PC-9 (cell line): ENCODE data around the gene RFTN2. TPM values are rescaled to one million over a fixed set of nuclear protein-coding genes. Genes with fewer than 3 reads are reported as not detected.

Source experiments
- BruUV-seq: library from RNA; stranded (reverse); fragments of 400-500 nt; replicated peaks from 2 replicates; lab custom pipeline; 2021; lab: Mats Ljungman, UMichigan
- CTCF ChIA-PET: fragments of 300-600 bp; sonication (Branson Sonifier 250); formaldehyde crosslinking; loops from one replicate; lab custom pipeline; 2022; ENCODE audit warnings: antibody characterized with exemption; lab: Charles Lee
- POLR2A ChIA-PET: fragments of 300-600 bp; sonication (Branson Sonifier 250); formaldehyde crosslinking; loops from one replicate; lab custom pipeline; 2022; ENCODE audit warnings: antibody characterized with exemption; ENCODE audit not compliant: unreplicated experiment; lab: Charles Lee
- DNase-seq, 2 experiments: peaks; one replicate each; pipeline versions ENCODE4 v3.0.0 to v3.0.0-alpha.2; 2015 to 2022; ENCODE audit warnings: mixed read lengths in 1 of 2
- H2AFZ ChIP-seq: fragments of 200-600 bp; sonication (generic); 2 replicates; pipeline ENCODE4 v1.8.1; 2017; ENCODE audit warnings: antibody characterized with exemption
- H3F3A ChIP-seq: fragments of 200-600 bp; sonication (generic); 2 replicates; pipeline ENCODE4 v1.8.1; 2017; ENCODE audit warnings: antibody characterized with exemption, mild to moderate bottlenecking, low read depth; ENCODE audit not compliant: insufficient read depth
- H3K27ac ChIP-seq: fragments of 200-600 bp; sonication (generic); 2 replicates; pipeline ENCODE4 v1.6.1; 2016; ENCODE audit warnings: mixed run types
- H3K27me3 ChIP-seq: fragments of 200-600 bp; sonication (generic); 2 replicates; pipeline ENCODE4 v1.6.1; 2016; ENCODE audit warnings: low read depth, mixed run types; ENCODE audit not compliant: insufficient read depth
- H3K36me3 ChIP-seq: fragments of 200-600 bp; sonication (generic); 2 replicates; pipeline ENCODE4 v1.6.1; 2016; ENCODE audit warnings: low read depth, mixed run types
- H3K4me1 ChIP-seq: fragments of 200-600 bp; sonication (generic); replicated peaks from 2 replicates; pipeline ENCODE4 v1.6.1; 2016; ENCODE audit warnings: mixed run types; ENCODE audit not compliant: insufficient read depth
- H3K4me2 ChIP-seq: fragments of 200-600 bp; sonication (generic); 2 replicates; pipeline ENCODE4 v1.6.1; 2017; ENCODE audit warnings: mixed run types
- H3K4me3 ChIP-seq: fragments of 200-600 bp; sonication (generic); 2 replicates; pipeline ENCODE4 v1.6.1; 2016; ENCODE audit warnings: mixed run types
- H3K79me2 ChIP-seq: fragments of 200-600 bp; sonication (generic); 2 replicates; pipeline ENCODE4 v1.6.1; 2017; ENCODE audit warnings: low read depth, mixed run types
- H3K9me2 ChIP-seq: fragments of 200-600 bp; sonication (generic); 2 replicates; pipeline ENCODE4 v1.8.1; 2017; ENCODE audit warnings: mild to moderate bottlenecking; ENCODE audit not compliant: insufficient read depth
- H3K9me3 ChIP-seq: fragments of 200-600 bp; sonication (generic); 2 replicates; pipeline ENCODE4 v1.8.1; 2016; ENCODE audit warnings: low read depth; ENCODE audit not compliant: insufficient read depth
- H4K20me1 ChIP-seq: fragments of 200-600 bp; sonication (generic); 2 replicates; pipeline ENCODE4 v1.8.1; 2017; ENCODE audit not compliant: insufficient read depth
- EZH2 ChIP-seq: fragments of 200-600 bp; sonication (generic); IDR thresholded peaks from 2 replicates; pipeline ENCODE4 v1.8.0; 2017; ENCODE audit warnings: antibody characterized with exemption, low read depth
- intact Hi-C: fragments of 100-400 bp; cut with micrococcal nuclease; formaldehyde crosslinking; loops from one replicate; pipeline ENCODE4 v1.10.0; 2022; ENCODE audit not compliant: unreplicated experiment
- total RNA-seq: library from RNA; stranded (reverse); gene quantifications from 2 replicates; pipeline ENCODE4 v1.2.3, GENCODE V29; 2021
- TF ChIP-seq, protein P1 (sequence below): fragments of 200-600 bp; sonication (generic); conservative IDR thresholded peaks from 2 replicates; pipeline ENCODE4 v1.6.1; 2017; ENCODE audit warnings: mixed run types, antibody characterized with exemption, mild to moderate bottlenecking, moderate library complexity

RFTN2 gene
- total RNA-seq, 1 experiment from 2014 or later: not detected

DNA sequence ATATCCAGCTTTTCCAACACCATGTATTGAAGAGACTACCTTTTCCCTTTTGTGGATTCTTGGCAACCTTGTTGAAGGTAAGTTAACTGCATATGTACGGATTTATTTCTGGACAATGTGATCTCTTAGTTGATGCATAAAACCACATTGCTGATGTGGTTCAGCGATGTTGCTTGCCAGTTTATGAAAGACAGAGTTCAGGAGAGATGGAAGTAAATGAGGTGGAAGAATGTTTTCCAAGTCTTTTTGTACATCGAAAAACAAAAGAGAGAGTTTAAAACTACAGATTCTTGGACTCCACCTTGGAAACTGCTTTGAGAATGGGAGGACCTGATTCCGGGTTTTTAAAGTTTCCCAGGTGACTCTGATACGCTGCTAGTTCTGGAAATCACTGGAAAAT is 115.7 kb downstream of the RFTN2 start:
- Histone ChIP-seq H3K4me1 (no peaks in the 10 kb centered on the region), H3F3A (peaks cover 5% of the 10 kb centered on the region; the same call in 1 of the 2 replicates), H3K4me2 (no peak overlapping the region), H3K27ac (no peak overlapping the region), H2AFZ (no peak overlapping the region), H4K20me1 (no peaks in the 10 kb centered on the region), H3K36me3 (0 out of 2 replicates have a peak, but pooled peaks cover 5% of the 10 kb centered on the region), H3K9me2 (no peaks in the 10 kb centered on the region), H3K79me2 (no peaks in the 10 kb centered on the region), H3K27me3 (no peaks in the 10 kb centered on the region), H3K4me3 (no peak overlapping the region), H3K9me3 (no peaks in the 10 kb centered on the region)
- intact Hi-C loops: no loop called here
- CTCF ChIA-PET: no interaction called here
- POLR2A ChIA-PET: no interaction called here
- no peak for TF ChIP-seq EZH2
- TF ChIP-seq, protein P1, sequence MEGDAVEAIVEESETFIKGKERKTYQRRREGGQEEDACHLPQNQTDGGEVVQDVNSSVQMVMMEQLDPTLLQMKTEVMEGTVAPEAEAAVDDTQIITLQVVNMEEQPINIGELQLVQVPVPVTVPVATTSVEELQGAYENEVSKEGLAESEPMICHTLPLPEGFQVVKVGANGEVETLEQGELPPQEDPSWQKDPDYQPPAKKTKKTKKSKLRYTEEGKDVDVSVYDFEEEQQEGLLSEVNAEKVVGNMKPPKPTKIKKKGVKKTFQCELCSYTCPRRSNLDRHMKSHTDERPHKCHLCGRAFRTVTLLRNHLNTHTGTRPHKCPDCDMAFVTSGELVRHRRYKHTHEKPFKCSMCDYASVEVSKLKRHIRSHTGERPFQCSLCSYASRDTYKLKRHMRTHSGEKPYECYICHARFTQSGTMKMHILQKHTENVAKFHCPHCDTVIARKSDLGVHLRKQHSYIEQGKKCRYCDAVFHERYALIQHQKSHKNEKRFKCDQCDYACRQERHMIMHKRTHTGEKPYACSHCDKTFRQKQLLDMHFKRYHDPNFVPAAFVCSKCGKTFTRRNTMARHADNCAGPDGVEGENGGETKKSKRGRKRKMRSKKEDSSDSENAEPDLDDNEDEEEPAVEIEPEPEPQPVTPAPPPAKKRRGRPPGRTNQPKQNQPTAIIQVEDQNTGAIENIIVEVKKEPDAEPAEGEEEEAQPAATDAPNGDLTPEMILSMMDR: no peak
- no peak for DNase-seq
- BruUV-seq: no TSS peak

DNA sequence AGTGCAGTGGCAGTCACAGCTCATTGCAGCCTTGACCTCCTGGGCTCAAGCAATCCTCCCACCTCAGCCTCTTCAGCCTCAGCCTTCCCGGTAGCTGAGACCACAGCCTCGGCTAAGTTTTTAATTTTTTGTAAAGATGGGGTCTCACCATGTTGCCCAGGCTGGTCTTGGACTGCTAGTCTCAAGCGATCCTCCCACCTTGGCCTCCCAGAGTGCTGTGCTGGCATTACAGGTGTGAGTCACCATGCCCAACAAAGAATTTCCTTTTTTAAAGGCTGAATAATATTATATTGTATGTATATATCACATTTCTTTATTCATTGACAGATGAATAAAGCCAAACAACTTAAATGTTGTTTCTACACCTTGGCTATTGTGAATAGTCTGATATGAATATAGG is 117.0 kb downstream of the RFTN2 start:
- no peaks in the 10 kb centered on the region for H4K20me1 ChIP-seq
- no peaks in the 10 kb centered on the region for H3K27me3 ChIP-seq
- CTCF ChIA-PET: no interaction called here
- no peak overlapping the region for H3K4me3 ChIP-seq
- no peak for DNase-seq
- H3F3A ChIP-seq: peaks cover 5% of the 10 kb centered on the region; the same call in 1 of the 2 replicates
- POLR2A ChIA-PET: no interaction called here
- BruUV-seq: no TSS peak
- no peak overlapping the region for H2AFZ ChIP-seq
- intact Hi-C loops: no loop called here
- no peaks in the 10 kb centered on the region for H3K79me2 ChIP-seq
- no peaks in the 10 kb centered on the region for H3K4me1 ChIP-seq
- H3K9me3 ChIP-seq: no peaks in the 10 kb centered on the region
- 0 out of 2 replicates have a peak, but pooled peaks cover 5% of the 10 kb centered on the region for H3K36me3 ChIP-seq
- no peak overlapping the region for H3K27ac ChIP-seq
- TF ChIP-seq, protein P1: no peak
- no peak for TF ChIP-seq EZH2
- H3K4me2 ChIP-seq: no peak overlapping the region
- H3K9me2 ChIP-seq: no peaks in the 10 kb centered on the region

DNA sequence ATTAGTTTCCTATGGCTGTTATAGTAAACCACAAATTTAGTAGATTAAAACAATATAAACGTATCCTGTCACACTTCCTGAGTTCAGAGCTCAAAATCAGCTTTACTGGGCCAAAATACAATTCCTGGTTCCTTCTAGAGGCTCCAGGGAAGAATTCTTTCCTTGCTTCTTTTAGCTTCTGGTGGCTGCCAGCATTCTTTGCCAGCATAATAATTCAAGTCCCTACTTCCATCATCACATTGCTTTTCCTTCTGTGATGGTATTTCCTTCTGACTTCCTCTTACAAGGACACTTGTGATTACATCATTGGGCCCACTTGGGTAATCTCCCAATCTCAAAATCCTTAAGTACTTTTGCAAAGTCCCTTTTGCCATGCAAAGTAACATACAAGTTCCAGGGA is 118.9 kb downstream of the RFTN2 start:
- POLR2A ChIA-PET: no interaction called here
- Histone ChIP-seq H3K4me1 (no peaks in the 10 kb centered on the region), H3F3A (peaks cover 5% of the 10 kb centered on the region), H2AFZ (no peak overlapping the region), H3K9me3 (no peaks in the 10 kb centered on the region), H3K9me2 (no peaks in the 10 kb centered on the region), H3K27ac (no peak overlapping the region), H3K36me3 (0 out of 2 replicates have a peak, but pooled peaks cover 5% of the 10 kb centered on the region), H3K4me3 (no peak overlapping the region), H3K4me2 (no peak overlapping the region), H4K20me1 (no peaks in the 10 kb centered on the region), H3K27me3 (no peaks in the 10 kb centered on the region), H3K79me2 (no peaks in the 10 kb centered on the region)
- no peak for DNase-seq
- TF ChIP-seq, protein P1: no peak
- TF ChIP-seq EZH2: no peak
- BruUV-seq: no TSS peak
- CTCF ChIA-PET: no interaction called here
- intact Hi-C loops: no loop called here
